ENCODE results near the gene KTI12. TPM values are rescaled to one million over a fixed set of nuclear protein-coding genes. Genes with fewer than 3 reads are reported as not detected.
"Not testable (repeated sequence)": the region's sequence is repeated elsewhere in the genome, so short reads cannot be mapped to it uniquely, and the experiment has no call there.

Gene KTI12
- total RNA-seq, 2 experiments from 2014 or later = 11.3 to 11.5 TPM

GRCh38 chr1:52056163-52056936 is 22.7 kb upstream of the KTI12 start, which contains the start of gene BTF3L4:
TSS of gene BTF3L4 (plus strand) at chr1:52056295. CDS start at chr1:52059848, 3,553 bp downstream.
- DNase-seq = peak; percentile 96
- Mint-ChIP-seq H3K4me1 (peaks cover 61% of the 10 kb centered on the region), H3K36me3 (ENCODE audit: low read depth) (peaks cover 40% of the 10 kb centered on the region), H3K9me3 (no peaks in the 10 kb centered on the region), H3K27me3 (no peaks in the 10 kb centered on the region), H3K27ac (peak within 1 kb of the TSS; percentile 94), H3K4me3 (peak within 1 kb of the TSS; percentile 88)
- ChIA-PET POLR2A (interaction anchor here (0.6 to 6.2 kb wide), 13 partner anchors 9 to 368 kb away, joined by 3 to 64 read pairs (median 3); partner anchors contain the start of genes CC2D1B, KTI12, NRDC and ORC1), CTCF (interaction anchor here (0.5 to 1.4 kb wide), 4 partner anchors 23 to 616 kb away, joined by 3 to 5 read pairs (median 3); partner anchors contain the start of gene KTI12)

DNA sequence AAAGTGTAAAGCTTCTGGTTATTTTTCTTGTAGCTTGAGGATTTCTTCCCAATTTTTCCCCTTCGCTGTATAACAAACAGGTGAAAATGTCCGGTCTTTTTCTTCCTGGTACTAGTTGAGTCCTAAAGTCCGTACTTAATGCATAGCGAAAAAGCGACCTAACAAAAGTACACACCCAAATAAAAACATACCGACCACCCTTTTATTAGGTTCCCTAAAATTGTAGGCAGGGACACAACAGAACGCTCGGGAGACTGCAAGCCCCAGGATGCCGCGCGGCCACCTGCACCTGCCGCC is 22.2 kb upstream of the KTI12 start:
- Mint-ChIP-seq H3K4me3 (peak overlapping the region; percentile 88), H3K9me3 (no peaks in the 10 kb centered on the region), H3K4me1 (peaks cover 63% of the 10 kb centered on the region), H3K27ac (peak overlapping the region; percentile 88), H3K36me3 (ENCODE audit: low read depth) (peaks cover 39% of the 10 kb centered on the region), H3K27me3 (no peaks in the 10 kb centered on the region)
- no peak for DNase-seq
- ChIA-PET POLR2A (interaction anchor here (0.7 to 6.2 kb wide), 11 partner anchors 9 to 368 kb away, joined by 3 to 64 read pairs (median 6); partner anchors contain the start of genes CC2D1B, KTI12, NRDC and ORC1), CTCF (interaction anchor here (0.5 to 1.4 kb wide), 4 partner anchors 22 to 615 kb away, joined by 3 to 5 read pairs (median 3); partner anchors contain the start of gene KTI12)

DNA sequence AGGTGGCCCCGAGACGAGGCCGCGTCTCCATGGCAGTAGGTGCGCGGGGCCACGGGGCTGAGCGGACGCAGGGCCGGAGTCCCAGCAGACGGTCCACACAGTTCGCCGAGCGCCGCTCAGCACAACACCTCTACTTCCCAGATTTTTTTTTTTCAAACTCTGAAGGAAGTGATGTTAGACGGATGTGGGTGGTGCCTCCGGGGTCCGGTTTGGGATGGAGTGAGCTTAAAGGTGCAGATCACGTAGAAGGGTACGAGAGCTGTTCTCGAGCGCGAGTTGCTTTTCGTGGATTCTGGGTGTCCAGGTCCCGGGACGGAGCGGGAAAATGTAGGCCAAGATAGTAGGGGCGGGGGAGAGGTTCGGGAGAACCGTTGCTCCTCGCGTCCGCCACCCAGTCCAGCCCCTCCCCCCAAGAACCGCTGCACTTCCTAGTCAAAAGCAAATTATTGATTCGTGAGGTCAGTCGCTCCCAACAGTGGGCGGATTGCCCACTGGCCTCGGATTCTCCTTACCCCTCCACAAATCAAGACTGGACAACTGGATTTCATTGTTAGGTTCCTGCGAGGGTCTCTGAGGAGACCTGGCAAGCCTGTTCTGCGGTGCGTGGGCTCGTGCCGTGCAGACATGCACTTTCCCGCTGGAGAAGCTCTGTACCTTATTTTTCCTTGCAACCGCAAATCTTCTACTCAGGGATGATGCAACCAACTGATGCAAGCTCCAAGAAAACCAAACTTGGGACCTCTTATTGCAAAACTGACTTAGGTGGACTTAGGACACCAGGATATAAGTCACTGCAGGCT is 21.7 kb upstream of the KTI12 start, which contains the start of gene TXNDC12:
TXNDC12 (minus strand) TSS at position 126 of the 800 bp plus-strand sequence; CDS start at position 31, 95 bp downstream.
- Mint-ChIP-seq H3K4me3 (peak within 1 kb of the TSS; percentile 88), H3K36me3 (ENCODE audit: low read depth) (peaks cover 34% of the 10 kb centered on the region), H3K9me3 (no peaks in the 10 kb centered on the region), H3K4me1 (peaks cover 58% of the 10 kb centered on the region), H3K27me3 (no peaks in the 10 kb centered on the region), H3K27ac (peak within 1 kb of the TSS; percentile 88)
- ChIA-PET CTCF (interaction anchor here (0.5 to 1.2 kb wide), 3 partner anchors 25 to 615 kb away, joined by 3 to 5 read pairs (median 3); partner anchors contain the start of gene ZFYVE9), POLR2A (interaction anchor here (0.6 to 6.2 kb wide), 13 partner anchors 10 to 498 kb away, joined by 3 to 64 read pairs (median 3); partner anchors contain the start of genes CC2D1B, KTI12, NRDC and ORC1)
- DNase-seq = peak; percentile 78

GRCh38 chr1:52054496-52055065 is 21.0 kb upstream of the KTI12 start:
- peaks cover 27% of the 10 kb centered on the region for H3K36me3 Mint-ChIP-seq (ENCODE audit: low read depth)
- H3K4me1 Mint-ChIP-seq = peaks cover 53% of the 10 kb centered on the region
- no peaks in the 10 kb centered on the region for H3K9me3 Mint-ChIP-seq
- no peaks in the 10 kb centered on the region for H3K27me3 Mint-ChIP-seq
- H3K27ac Mint-ChIP-seq = peak overlapping the region; percentile 88
- ChIA-PET CTCF (no interaction called here), POLR2A (interaction anchor here (0.6 to 6.2 kb wide), 8 partner anchors 22 to 499 kb away, joined by 3 to 64 read pairs (median 8); partner anchors contain the start of genes CC2D1B, KTI12, NRDC and ORC1)
- DNase-seq = no peak
- peak overlapping the region; percentile 88 for H3K4me3 Mint-ChIP-seq

DNA sequence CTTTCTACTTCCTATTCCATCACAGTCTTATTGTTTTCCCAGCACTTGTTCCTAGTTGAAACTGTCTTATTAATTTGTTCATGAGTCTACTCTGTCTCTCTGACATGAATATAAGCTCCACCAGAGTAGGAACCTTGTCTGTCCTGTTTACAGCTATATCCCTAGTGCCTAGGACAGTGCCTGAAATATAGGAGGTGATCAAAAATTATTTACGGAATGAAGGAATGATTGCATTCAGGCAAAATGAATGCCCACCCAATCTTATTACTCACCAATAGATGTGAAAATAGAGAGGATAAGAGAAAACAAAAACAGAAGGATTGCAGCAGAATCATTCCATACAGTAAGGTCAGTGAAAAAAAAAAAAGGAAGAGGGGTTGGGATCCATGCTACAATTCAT is 20.3 kb upstream of the KTI12 start:
- DNase-seq = no peak
- no peaks in the 10 kb centered on the region for H3K9me3 Mint-ChIP-seq
- peak overlapping the region; percentile 5 for H3K27ac Mint-ChIP-seq
- H3K4me3 Mint-ChIP-seq = peak overlapping the region; percentile 88
- peaks cover 23% of the 10 kb centered on the region for H3K36me3 Mint-ChIP-seq (ENCODE audit: low read depth)
- ChIA-PET POLR2A (interaction anchor here (6.2 kb wide), 1 partner anchor 21 kb away, joined by 64 read pairs; the partner anchor contains the start of gene KTI12), CTCF (no interaction called here)
- H3K4me1 Mint-ChIP-seq = peaks cover 47% of the 10 kb centered on the region
- H3K27me3 Mint-ChIP-seq = no peaks in the 10 kb centered on the region

DNA sequence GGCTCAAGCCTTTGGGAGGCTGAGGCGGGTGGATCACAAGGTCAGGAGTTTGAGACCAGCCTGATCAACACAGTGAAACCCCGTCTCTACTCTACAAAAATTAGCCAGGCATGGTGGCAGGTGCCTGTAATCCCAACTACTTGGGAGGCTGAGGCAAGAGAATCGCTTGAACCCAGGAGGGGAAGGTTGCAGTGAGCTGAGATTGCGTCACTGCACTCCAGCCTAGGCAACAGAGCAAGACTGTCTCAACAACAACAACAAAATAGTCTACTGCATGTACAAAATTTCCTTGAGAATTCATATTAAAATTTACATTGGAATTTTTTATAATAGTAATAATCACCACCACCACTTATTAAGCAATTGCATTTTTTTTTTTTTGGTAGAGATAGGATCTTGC is 15.7 kb upstream of the KTI12 start:
- H3K27me3 Mint-ChIP-seq, DNase-seq, H3K27ac Mint-ChIP-seq, H3K9me3 Mint-ChIP-seq, POLR2A ChIA-PET, H3K4me3 Mint-ChIP-seq: not testable (repeated sequence)
- CTCF ChIA-PET = interaction anchor here (0.8 to 1.1 kb wide), 2 partner anchors 16 to 171 kb away, joined by 3 to 4 read pairs; partner anchors contain the start of gene KTI12
- peaks cover 26% of the 10 kb centered on the region for H3K4me1 Mint-ChIP-seq
- peaks cover 31% of the 10 kb centered on the region for H3K36me3 Mint-ChIP-seq (ENCODE audit: low read depth)

- CTCF ChIA-PET = interaction anchor here (0.8 kb wide), 1 partner anchor 164 kb away, joined by 4 read pairs; no protein-coding TSS in a partner anchor
- H3K27ac Mint-ChIP-seq, H3K4me3 Mint-ChIP-seq: not testable (repeated sequence)
Measured at GRCh38 chr1:52045666-52046195, 12.1 kb upstream of the KTI12 start.

GRCh38 chr1:52045236-52045635 is 11.6 kb upstream of the KTI12 start:
- POLR2A ChIA-PET = interaction anchor here (1.2 kb wide), 1 partner anchor 11 kb away, joined by 3 read pairs; the partner anchor contains the start of gene BTF3L4
- Mint-ChIP-seq H3K27ac (no peak overlapping the region), H3K36me3 (ENCODE audit: low read depth) (peaks cover 24% of the 10 kb centered on the region), H3K9me3 (no peaks in the 10 kb centered on the region), H3K4me1 (peaks cover 3% of the 10 kb centered on the region), H3K4me3 (no peak overlapping the region), H3K27me3 (no peaks in the 10 kb centered on the region)
- CTCF ChIA-PET = interaction anchor here (0.6 to 0.8 kb wide), 2 partner anchors 27 to 163 kb away, joined by 3 to 4 read pairs; no protein-coding TSS in a partner anchor
- DNase-seq = no peak

More at GRCh38 chr1:52045666-52046195, 12.1 kb upstream of the KTI12 start:
- DNase-seq, H3K9me3 Mint-ChIP-seq, POLR2A ChIA-PET, H3K4me1 Mint-ChIP-seq, H3K27me3 Mint-ChIP-seq: not testable (repeated sequence)
- peaks cover 24% of the 10 kb centered on the region for H3K36me3 Mint-ChIP-seq (ENCODE audit: low read depth)

DNA sequence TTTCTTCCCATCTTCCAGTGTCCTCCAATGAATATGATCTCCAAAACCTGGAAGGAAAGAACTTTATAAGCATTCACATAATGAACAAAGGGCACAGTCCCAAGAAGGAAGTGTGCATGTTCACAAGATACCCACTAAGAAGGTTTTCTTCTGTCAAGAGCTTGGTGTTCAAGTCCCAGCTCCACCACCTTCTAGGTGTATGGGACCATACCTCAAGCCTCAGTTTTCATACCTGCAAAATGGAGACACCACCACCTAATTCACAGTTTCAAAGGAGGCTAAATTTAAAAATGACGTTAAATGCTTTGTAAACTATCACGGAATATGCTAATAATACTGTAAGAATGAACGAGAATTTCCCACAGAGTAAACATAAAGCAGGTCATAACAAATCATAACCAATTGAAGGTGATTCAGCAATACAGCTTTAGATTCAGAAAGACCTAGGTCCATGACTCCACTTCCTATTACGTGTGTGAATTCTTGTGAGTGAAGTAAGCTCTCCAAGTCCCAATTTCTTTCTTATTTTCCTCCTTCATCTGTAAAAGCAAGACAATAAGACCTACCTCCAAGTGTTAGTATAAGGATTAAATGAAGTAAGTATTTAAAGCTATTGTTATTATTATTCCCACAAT is 8.1 kb upstream of the KTI12 start:
- no peak overlapping the region for H3K27ac Mint-ChIP-seq
- no peaks in the 10 kb centered on the region for H3K9me3 Mint-ChIP-seq
- H3K27me3 Mint-ChIP-seq = no peaks in the 10 kb centered on the region
- POLR2A ChIA-PET = interaction anchor here (0.5 kb wide), 1 partner anchor 135 kb away, joined by 4 read pairs; no protein-coding TSS in a partner anchor
- no peaks in the 10 kb centered on the region for H3K4me1 Mint-ChIP-seq
- DNase-seq = no peak
- peaks cover 38% of the 10 kb centered on the region for H3K36me3 Mint-ChIP-seq (ENCODE audit: low read depth)
- no peak overlapping the region for H3K4me3 Mint-ChIP-seq
- CTCF ChIA-PET = no interaction called here

GRCh38 chr1:52037909-52038308 is 4.3 kb upstream of the KTI12 start:
- H3K9me3 Mint-ChIP-seq = no peaks in the 10 kb centered on the region
- peaks cover 6% of the 10 kb centered on the region for H3K4me1 Mint-ChIP-seq
- H3K27ac Mint-ChIP-seq = no peak overlapping the region
- peaks cover 40% of the 10 kb centered on the region for H3K36me3 Mint-ChIP-seq (ENCODE audit: low read depth)
- no peaks in the 10 kb centered on the region for H3K27me3 Mint-ChIP-seq
- ChIA-PET POLR2A (no interaction called here), CTCF (no interaction called here)
- no peak for DNase-seq
- H3K4me3 Mint-ChIP-seq = no peak overlapping the region

- Mint-ChIP-seq H3K36me3 (ENCODE audit: low read depth) (peaks cover 45% of the 10 kb centered on the region), H3K27me3 (no peaks in the 10 kb centered on the region)
Measured at GRCh38 chr1:52037402-52037814, 3.8 kb upstream of the KTI12 start.

More at GRCh38 chr1:52037402-52037814, 3.8 kb upstream of the KTI12 start:
- H3K9me3 Mint-ChIP-seq = no peaks in the 10 kb centered on the region
- ChIA-PET POLR2A (no interaction called here), CTCF (no interaction called here)
- peaks cover 9% of the 10 kb centered on the region for H3K4me1 Mint-ChIP-seq
- no peak overlapping the region for H3K4me3 Mint-ChIP-seq
- DNase-seq = no peak
- H3K27ac Mint-ChIP-seq = no peak overlapping the region
